Activated T-cell treated with anti-CD3 and anti-CD28 coated beads for 1 hour (primary cell): Measurements from ENCODE around the gene RIN3.

ENCODE experiments used
- DNase-seq: peaks from one replicate; pipeline ENCODE4 v3.0.0-alpha.2; 2020; ENCODE audit warnings: low read depth

RIN3 gene

DNA sequence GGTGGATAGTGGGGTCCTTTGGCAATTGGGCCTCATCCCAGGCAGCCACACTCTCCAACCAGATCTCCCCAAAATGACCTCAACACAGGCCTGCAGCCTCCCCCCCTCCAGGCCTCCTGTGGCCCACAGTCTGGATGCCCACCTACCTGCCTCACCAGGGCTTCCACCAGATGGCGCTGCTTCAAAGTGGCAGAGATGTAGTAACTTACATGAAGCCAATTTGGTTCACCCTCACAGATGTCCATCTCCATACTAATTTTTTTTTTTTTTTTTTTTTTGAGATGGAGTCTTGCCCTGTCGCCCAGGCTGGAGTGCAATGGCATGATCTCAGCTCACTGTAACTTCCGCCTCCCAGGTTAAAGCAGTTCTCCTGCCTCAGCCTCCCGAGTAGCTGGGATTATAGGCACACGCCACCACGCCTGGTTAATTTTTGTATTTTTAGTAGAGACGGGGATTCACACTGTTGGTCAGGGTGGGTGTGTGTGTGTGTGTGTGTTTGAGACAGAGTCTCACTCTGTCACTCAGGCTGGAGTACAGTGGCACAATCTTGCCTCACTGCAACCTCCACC is 201.2 kb downstream of the RIN3 start:
- peak; percentile 85 for DNase-seq

DNA sequence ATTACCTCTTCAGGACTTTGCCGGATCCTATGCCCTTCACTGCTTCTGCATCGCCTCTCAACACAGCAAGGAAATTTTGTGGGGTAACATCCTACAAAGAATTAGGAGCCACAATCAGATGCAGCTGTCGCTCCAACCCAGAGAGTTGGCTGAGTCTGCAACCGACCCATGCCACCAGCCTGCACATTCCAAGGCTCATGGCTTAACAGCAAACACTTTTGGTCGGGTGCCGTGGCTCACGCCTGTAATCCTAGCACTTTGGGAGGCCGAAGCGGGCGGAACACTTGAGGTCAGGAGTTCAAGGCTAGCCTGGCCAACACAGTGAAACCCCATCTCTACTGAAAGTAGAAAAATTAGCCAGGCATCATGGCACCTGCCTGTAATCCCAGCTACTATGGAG is 202.6 kb downstream of the RIN3 start:
- no peak for DNase-seq

- no peak for DNase-seq
These were observed 204.0 kb downstream of the RIN3 start for GRCh38 chr14:92717571-92718042.

- no peak for DNase-seq
These were observed 205.1 kb downstream of the RIN3 start for GRCh38 chr14:92718664-92719063.

DNA sequence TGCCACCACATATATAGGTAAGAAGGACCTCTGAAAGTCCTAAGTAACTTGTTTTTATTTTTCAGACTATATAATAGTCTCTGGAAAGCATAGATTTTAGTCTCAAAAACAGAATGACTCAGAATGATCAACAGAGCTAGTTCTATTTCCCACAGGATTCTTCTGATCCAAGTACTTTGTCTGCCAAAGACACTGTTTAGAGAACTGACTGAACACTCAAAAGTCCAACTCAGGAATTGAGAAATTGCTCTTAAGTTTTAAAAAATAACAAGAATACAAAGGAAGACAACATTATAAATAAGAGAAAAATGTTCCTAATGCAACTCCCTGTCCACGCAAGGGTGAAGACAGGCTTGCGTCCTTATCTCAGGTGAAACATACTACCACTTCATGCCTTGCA is 205.8 kb downstream of the RIN3 start:
- no peak for DNase-seq

GRCh38 chr14:92719890-92720323 is 206.3 kb downstream of the RIN3 start:
- DNase-seq: no peak

DNA sequence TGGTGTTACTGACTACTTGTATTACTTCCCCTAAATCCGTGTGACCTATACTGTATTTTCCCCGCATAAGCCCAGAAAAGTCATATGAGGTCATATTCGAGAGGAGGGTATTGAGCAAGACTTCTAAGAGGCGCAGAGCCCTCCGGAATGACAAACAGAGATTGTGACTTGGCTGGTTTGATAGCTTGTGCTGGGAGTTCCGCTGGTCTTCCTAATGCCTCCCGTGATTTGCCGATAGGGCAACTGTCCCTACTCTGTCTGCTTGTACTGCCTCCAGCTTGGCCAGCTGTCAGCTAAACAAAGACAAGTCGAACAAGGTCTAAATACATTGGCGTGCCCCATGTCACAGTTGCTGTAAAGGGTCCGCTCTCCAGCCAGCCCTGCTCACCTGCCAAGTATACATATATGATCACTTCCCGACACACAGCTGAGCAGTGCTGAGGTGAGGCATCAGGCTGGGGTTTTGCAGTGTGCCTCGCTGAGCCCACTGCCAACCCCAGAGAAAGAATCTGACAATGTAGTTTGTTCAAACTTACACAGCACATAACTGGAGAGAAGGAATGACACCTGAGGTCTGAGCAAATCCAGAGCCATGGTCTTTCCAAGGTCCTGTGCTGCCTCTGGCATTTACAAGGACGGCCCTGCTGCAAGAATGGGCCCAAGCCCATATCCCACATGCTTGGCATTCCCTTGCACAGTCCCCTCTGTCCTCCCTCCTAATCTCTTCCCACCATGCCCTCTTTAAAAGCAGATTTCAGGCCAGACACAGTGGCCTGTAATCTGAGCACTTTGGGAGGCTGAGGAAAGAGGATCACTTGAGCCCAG is 211.1 kb downstream of the RIN3 start:
- no peak for DNase-seq

GRCh38 chr14:92726135-92726932 is 212.8 kb downstream of the RIN3 start:
- DNase-seq: peak; percentile 9

GRCh38 chr14:92726933-92727262 is 213.3 kb downstream of the RIN3 start:
- DNase-seq: no peak

DNA sequence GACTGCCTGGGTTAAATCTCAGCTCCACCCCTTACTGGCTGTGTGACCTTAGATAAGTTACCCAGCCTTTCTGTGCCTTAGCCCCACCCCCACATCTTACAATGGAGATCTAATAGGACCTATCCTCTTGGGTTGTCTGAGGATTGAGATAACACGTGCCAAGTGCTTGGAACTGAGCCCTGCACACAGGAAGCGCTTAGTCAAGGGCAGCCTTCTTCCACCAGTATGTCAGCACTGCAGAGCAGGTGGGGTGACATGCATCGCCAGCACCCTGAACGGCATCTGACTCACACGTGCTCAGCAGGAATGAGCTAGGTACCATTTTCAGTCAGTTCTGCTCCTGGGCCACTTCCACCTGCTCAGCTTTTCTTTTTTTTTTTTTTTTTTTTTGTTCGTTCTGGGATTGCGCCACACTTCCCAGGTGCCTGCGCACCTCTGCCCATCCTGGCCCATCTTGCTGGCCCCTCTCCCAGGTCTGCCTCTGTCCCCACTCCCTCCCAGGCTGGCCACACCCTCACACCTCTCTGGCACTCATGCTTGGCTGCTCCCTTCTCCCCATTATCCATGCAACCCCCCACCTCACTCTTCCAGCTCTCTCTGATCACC is 215.3 kb downstream of the RIN3 start:
- DNase-seq: no peak

GRCh38 chr14:92729634-92730358 is 216.2 kb downstream of the RIN3 start:
- DNase-seq: no peak

GRCh38 chr14:92731622-92732115 is 218.1 kb downstream of the RIN3 start:
- no peak for DNase-seq

DNA sequence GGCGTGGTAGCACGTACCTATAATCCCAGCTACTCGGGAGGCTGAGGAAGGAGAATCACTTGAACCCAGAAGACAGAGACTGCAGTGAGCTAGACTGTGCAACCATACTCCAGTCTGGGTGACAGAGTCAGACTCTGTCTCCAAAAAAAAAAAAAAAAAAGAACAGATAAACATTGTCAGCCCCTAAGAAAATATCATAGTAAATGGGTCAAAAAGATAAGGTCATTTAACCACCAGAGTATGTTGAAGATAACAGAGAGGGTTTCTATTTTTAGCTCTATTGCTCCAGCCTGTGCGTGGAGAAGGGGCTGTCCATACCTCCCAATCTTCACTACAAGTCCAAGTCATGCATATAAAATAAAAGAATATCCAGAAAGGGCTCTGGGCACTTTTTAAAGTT is 219.4 kb downstream of the RIN3 start:
- no peak for DNase-seq

- DNase-seq: no peak
These were observed 221.0 kb downstream of the RIN3 start for GRCh38 chr14:92734618-92735017.

GRCh38 chr14:92735344-92735743 is 221.8 kb downstream of the RIN3 start:
- no peak for DNase-seq

DNA sequence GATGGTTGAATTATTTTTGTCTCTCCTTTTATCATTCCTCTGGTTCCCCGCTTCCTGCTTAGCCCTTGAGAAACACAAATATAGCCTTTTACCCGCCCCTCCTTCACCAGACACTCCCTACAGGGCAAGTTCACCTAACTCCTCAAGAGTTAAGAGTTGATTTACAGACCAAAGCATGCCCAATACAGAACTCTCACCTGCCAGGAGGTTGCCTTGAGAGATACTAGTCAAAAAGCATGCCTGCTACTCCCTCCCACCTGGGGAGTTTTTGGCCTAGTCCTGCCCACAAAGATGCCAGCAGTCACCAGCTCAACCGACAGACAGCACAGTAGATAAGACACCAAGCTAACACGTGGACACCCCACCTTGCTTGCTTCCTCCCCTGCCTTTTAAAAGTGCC is 223.6 kb downstream of the RIN3 start:
- DNase-seq: no peak

DNA sequence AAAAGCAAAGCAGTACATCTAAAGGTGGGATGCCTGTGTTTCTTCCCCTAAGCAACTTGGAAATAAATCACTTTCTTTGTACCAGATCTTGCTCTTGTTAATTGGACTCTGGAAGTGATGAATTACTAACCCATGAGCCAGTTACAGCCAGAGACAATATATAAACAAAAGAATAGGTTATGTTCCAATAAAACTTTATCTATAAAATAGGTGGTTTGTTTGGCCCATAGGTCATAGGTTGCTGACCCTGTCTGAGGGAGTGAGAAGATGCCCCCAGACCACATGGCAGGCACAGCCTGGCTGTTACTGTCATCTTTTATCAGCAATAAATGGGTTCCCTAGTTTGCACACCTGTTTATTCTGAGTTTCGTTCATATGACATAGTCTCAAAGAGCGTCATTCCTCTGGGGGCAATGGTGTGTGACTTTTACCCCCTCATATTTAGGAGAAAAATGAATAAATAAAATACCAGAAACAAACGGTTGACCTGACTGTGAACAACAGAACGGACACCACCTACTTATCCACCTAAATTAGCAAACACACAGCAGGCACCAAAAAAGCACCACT is 224.1 kb downstream of the RIN3 start:
- no peak for DNase-seq
